T1000 (cell line): ENCODE results near the gene PPP4R1.

Source experiments
- DNase-seq: peaks from one replicate; lab custom pipeline; 2025; ENCODE audit warnings: mixed read lengths; lab: John Stamatoyannopoulos, UW

PPP4R1 gene

GRCh38 chr18:9546468-9546867 lies 67.9 kb downstream of the PPP4R1 start:
- DNase-seq: no peak

- DNase-seq: no peak
These were observed 69.3 kb downstream of the PPP4R1 start for GRCh38 chr18:9545029-9545428.

DNA sequence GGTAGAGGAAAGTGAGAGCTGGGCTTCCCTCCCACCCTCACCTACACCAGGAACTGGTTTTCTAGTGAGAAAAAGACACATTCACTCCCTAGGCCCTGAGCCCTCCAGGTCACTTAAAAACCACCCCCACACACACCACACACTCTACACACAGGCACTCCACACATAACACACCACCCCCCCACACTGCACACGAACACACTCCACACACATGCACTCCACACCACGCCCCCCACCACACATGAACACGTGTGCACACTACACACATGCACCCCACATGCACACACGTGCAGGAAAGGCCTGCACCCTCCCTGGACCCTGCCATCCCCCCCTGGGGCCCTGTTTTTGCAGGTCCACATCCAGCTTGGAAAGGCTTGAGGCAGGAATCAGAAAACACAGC lies 71.4 kb downstream of the PPP4R1 start:
- no peak for DNase-seq

GRCh38 chr18:9539938-9540337 lies 74.4 kb downstream of the PPP4R1 start:
- DNase-seq: no peak

GRCh38 chr18:9539283-9539682 lies 75.1 kb downstream of the PPP4R1 start:
- DNase-seq: no peak

- DNase-seq: no peak
These were observed 76.7 kb downstream of the PPP4R1 start for GRCh38 chr18:9537677-9538076.

GRCh38 chr18:9536354-9537152 lies 77.8 kb downstream of the PPP4R1 start:
- no peak for DNase-seq

- no peak for DNase-seq
These were observed 78.8 kb downstream of the PPP4R1 start for GRCh38 chr18:9535430-9535991.

GRCh38 chr18:9534844-9535243 lies 79.5 kb downstream of the PPP4R1 start:
- no peak for DNase-seq

GRCh38 chr18:9531791-9532410 lies 82.5 kb downstream of the PPP4R1 start:
- DNase-seq: no peak

DNA sequence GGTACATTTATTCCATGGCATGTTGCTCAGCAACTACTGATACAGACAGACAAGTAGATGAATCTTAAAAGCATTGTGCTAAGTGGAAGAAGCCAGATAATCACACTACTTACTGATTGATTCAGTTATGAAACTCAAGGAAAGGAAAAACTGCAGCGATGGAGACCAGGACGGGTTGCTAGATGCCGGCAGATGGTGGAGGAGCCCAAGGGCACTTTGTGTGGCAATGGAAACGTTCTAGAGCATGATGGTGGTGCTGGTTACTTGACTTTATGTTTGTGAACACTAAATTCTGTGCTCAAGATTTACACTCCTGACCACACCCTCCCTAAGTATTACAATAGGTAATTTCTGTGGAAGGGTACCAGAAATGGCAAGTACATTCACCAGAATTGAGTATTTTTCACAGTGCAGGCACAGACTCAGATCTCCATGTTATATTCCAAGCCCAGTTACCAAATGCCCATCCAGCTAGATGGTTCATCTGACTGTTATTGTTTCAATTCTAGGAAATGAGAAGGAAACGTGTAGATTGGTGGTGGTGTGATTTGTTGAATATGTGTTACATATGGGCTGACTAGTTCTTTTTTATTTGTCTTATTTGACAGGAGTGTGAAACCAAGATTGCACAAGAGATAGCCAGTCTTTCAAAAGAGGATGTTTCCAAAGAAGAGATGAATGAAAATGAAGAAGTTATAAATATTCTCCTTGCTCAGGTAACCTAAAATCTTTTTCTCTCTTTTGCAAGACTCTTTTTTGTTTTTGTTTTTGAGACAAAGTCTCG lies 83.9 kb downstream of the PPP4R1 start:
- no peak for DNase-seq

DNA sequence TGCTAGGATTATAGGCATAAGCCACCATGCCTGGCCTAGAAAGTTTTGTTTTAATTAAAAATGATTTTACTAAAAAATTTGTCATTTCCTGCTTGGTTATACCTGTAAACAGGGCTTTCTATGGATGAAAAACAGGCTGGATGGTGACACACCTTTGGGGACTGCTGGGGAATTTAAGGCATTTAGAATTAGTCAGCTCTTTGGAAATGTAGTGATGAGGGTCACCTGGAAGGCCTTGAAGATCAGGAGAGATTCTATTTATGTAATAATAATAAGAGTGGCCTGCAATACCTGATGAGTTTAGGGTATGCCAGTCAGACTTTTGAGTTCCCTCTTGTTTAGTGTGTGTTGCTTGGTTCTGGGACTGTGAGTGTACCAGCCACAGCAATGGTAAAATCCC lies 87.9 kb downstream of the PPP4R1 start:
- no peak for DNase-seq

DNA sequence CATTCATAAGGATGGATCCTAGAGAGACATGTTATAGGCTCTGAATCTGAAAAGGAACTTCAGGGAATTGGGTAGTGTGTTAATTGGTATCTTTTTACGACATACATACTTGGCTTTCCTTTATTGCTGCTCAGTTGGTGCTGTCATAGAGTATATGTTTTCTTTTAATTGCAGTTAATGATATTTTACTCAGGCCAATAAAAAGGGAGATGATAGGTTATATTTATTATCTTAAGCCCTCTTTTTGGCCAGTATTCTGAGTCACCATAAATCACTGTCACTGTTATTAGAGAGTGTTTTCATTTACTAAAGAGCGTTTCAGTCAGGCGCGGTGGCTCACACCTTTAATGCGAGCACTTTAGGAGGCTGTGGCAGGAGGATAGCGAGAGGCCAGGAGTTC lies 91.4 kb downstream of the PPP4R1 start:
- DNase-seq: no peak

- DNase-seq: no peak
These were observed 92.6 kb downstream of the PPP4R1 start for GRCh38 chr18:9521770-9522169.

DNA sequence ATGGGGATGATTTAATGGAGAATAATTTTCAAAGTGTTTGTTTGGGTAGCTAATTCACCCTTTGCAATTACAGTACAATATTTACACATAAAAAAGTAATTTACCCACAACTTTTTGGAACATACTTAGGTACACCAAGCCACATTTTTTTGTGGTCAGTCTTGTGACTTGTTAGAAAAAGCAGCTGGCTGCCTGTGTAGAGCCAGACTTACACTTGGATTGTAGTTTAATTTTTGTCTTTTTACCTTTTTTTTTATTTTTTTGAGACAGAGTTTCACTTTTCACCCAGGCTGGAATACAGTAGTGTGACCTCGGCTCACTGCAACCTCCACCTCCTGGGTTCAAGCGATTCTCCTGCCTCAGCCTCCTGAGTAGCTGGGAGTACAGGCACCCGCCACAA lies 93.7 kb downstream of the PPP4R1 start:
- no peak for DNase-seq

DNA sequence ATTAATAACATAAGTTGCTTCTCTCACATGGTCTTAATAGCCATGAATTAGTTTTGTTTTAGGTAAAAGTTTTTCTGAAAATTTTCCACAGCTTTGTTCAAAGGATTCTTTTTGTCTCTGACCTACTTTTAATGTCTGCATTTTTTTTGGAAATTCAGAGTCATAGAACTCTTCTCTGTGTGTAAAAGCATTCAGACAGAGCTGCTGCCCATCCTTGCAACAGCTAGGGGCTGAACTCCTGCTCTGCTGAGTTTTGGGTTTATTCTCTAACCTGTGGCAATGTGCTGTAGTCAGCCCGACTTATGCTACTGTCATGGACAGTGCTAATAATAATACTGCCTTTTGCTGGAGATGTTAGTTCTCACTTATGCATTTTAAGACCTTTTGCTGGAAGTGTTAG lies 95.0 kb downstream of the PPP4R1 start:
- DNase-seq: no peak

- no peak for DNase-seq
These were observed 96.5 kb downstream of the PPP4R1 start for GRCh38 chr18:9517869-9518268.

DNA sequence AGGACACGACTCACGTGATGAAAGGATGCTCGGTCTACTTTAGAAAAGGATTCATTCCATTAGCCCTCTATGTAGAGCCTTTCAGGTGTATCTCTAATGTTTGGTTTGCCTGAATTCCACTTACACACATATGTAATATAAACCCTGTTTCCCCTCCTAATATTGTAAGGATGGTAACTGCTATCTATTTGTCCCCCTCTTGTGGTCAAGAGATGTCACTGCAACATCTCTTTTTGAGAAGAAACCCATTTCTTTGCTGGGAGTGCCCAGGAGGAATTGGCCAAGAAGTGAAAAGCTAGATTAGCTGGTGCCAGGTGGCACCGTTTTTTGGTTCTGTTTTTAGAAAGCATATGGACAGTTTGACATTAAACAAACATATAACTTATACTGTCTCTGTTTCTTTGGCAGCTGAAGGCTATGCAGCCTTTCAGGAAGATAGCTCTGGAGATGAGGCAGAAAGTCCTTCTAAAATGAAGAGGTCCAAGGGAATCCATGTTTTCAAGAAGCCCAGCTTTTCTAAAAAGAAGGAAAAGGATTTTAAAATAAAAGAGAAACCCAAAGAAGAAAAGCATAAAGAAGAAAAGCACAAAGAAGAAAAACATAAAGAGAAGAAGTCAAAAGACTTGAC lies 97.8 kb downstream of the PPP4R1 start:
- DNase-seq: no peak

DNA sequence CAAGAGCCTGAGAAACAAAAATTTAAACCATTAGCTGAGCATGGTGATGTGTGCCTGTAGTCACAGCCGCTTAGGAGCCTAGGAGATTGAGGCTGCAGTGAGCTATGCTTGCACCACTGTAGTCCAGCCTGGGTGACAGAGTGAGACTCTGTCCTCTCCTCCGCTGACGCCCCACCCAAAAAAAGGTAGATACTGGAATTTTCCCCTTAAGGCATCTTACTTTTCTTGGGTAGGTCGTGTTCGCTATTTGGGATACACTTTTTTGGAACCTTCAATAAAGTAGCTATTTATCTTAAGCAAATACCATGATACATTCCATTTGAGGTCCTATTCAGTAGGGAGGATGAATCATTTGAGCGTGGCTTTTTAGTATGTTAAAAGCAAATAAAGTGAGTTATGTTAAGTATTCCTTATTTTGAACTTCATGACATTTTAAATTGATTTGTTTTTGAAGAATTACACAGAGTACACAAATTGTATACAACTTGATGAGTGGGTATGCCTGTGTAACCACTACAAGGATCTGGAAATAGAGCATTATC lies 100.3 kb downstream of the PPP4R1 start:
- no peak for DNase-seq

DNA sequence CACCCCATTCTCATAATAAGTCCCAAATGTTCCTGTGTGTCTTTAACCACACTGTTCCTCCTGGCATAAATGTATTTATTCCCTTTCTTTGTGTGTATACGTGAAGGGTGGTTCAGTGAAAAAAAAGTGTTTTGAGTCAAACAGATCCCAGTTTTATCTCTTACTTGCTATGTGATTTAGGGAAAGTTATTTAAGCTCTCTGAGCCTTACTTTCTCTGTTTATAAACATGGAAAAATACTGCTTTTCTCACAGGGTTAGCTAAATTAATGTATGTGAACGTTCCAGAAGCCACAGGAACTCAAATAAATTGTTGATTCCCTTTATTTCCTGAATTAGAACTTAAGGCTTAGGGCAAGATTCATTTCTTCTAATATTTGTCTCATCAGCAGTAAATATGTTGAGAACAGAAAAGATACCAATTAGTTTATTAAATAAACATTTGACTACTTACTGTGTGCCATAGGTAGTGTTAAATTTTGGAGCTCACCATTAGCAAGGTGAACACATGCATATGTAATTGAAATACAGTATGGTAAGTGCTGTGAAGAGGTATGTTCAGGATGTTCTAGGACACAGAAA lies 105.8 kb downstream of the PPP4R1 start:
- DNase-seq: no peak

DNA sequence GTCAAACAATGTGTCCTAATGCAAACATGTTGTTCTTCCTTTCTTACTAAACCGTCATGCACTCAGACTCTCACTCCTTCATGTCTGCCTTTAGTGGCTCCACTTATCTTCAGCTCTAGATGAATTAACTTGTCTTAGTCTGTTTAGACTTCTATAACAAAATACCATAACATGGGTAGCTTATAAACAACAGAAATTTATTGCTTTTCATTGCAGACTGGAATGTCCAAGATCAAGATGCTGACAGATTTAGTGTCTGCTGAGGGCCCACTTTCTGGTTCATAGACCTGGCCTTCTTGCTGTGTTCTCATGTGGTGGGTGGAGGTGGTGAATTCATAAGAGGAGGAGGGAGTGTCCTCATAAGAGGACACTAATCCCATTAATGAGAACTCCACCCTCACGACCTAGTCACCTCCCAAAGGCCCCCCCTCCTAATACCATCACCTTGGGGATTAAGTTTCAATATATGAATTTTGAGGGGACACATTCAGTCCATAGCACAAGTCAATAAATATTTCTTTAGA lies 106.7 kb downstream of the PPP4R1 start:
- DNase-seq: no peak
